Activated CD8-positive, alpha-beta memory T cell treated with anti-CD3 and anti-CD28 coated beads for 36 hours (primary cell): ENCODE measurements around the gene THEM5. TPM values are rescaled to one million over a fixed set of nuclear protein-coding genes. Genes with fewer than 3 reads are reported as not detected.
"Not testable (repeated sequence)": the region's sequence is repeated elsewhere in the genome, so short reads cannot be mapped to it uniquely, and the experiment has no call there.

Experiments
- CTCF ChIA-PET: fragments of 350-600 bp; sonication (Branson Sonifier 250); formaldehyde crosslinking; loops from one replicate; lab custom pipeline; 2021; ENCODE audit warnings: antibody characterized with exemption; lab: Charles Lee
- POLR2A ChIA-PET: fragments of 350-600 bp; sonication (Branson Sonifier 250); formaldehyde crosslinking; loops from one replicate; lab custom pipeline; 2021; ENCODE audit warnings: antibody characterized with exemption; lab: Charles Lee
- total RNA-seq, 2 experiments: library from RNA; stranded (reverse); gene quantifications; one replicate each; pipeline ENCODE4 v1.2.3, GENCODE V29; 2021

The THEM5 gene
- total RNA-seq, 2 experiments from 2014 or later = not detected

GRCh38 chr1:151871284-151872030, 17.9 kb upstream of the THEM5 start:
- POLR2A ChIA-PET = interaction anchor here (0.6 kb wide), 1 partner anchor 635 kb away, joined by 3 read pairs; no protein-coding TSS in a partner anchor
- CTCF ChIA-PET = interaction anchor here (0.7 to 1.4 kb wide), 2 partner anchors 25 to 140 kb away, joined by 5 read pairs; no protein-coding TSS in a partner anchor

- POLR2A ChIA-PET = interaction anchor here (0.7 kb wide), 1 partner anchor 28 kb away, joined by 3 read pairs; no protein-coding TSS in a partner anchor
These were observed 15.0 kb upstream of the THEM5 start for GRCh38 chr1:151868486-151868885.

GRCh38 chr1:151867765-151868411, 14.4 kb upstream of the THEM5 start:
- POLR2A ChIA-PET = no interaction called here
- CTCF ChIA-PET = no interaction called here

More at GRCh38 chr1:151868486-151868885, 15.0 kb upstream of the THEM5 start:
- CTCF ChIA-PET = no interaction called here

GRCh38 chr1:151867321-151867720, 13.8 kb upstream of the THEM5 start:
- ChIA-PET CTCF (no interaction called here), POLR2A (no interaction called here)

GRCh38 chr1:151864411-151864810, 10.9 kb upstream of the THEM5 start:
- POLR2A ChIA-PET = no interaction called here
- CTCF ChIA-PET = no interaction called here

- CTCF ChIA-PET = no interaction called here
- POLR2A ChIA-PET = no interaction called here
These were observed 9.1 kb upstream of the THEM5 start for GRCh38 chr1:151862604-151863003.

- POLR2A ChIA-PET = no interaction called here
- CTCF ChIA-PET = no interaction called here
These were observed 7.1 kb upstream of the THEM5 start for GRCh38 chr1:151860504-151861187.

GRCh38 chr1:151859891-151860293, 6.4 kb upstream of the THEM5 start:
- CTCF ChIA-PET = no interaction called here
- POLR2A ChIA-PET = no interaction called here

GRCh38 chr1:151858886-151859665, 5.6 kb upstream of the THEM5 start:
- POLR2A ChIA-PET = no interaction called here
- CTCF ChIA-PET = no interaction called here

GRCh38 chr1:151858030-151858746, 4.7 kb upstream of the THEM5 start:
- ChIA-PET POLR2A (no interaction called here), CTCF (interaction anchor here (0.6 to 1.5 kb wide), 3 partner anchors 10 to 74 kb away, joined by 3 to 5 read pairs (median 3); no protein-coding TSS in a partner anchor)

GRCh38 chr1:151855933-151856332, 2.4 kb upstream of the THEM5 start:
- ChIA-PET POLR2A (no interaction called here), CTCF (no interaction called here)

- CTCF ChIA-PET = not testable (repeated sequence)
These were observed 2.0 kb upstream of the THEM5 start for GRCh38 chr1:151855516-151855915.

GRCh38 chr1:151854658-151855057, 1.1 kb upstream of the THEM5 start:
- ChIA-PET CTCF (no interaction called here), POLR2A (interaction anchor here (0.7 kb wide), 1 partner anchor 84 kb away, joined by 3 read pairs; no protein-coding TSS in a partner anchor)

More at GRCh38 chr1:151855516-151855915, 2.0 kb upstream of the THEM5 start:
- POLR2A ChIA-PET = not testable (repeated sequence)

GRCh38 chr1:151852733-151853132, 779 bp downstream of the THEM5 start:
- CTCF ChIA-PET = no interaction called here

GRCh38 chr1:151851886-151852285, 1.6 kb downstream of the THEM5 start:
- POLR2A ChIA-PET = interaction anchor here (1.0 kb wide), 1 partner anchor 12 kb away, joined by 4 read pairs; the partner anchor contains the start of gene C2CD4D
- CTCF ChIA-PET = interaction anchor here (0.6 kb wide), 1 partner anchor 27 kb away, joined by 3 read pairs; no protein-coding TSS in a partner anchor

More at GRCh38 chr1:151852733-151853132, 779 bp downstream of the THEM5 start:
- POLR2A ChIA-PET = interaction anchor here (1.0 kb wide), 1 partner anchor 13 kb away, joined by 4 read pairs; the partner anchor contains the start of gene C2CD4D

GRCh38 chr1:151849871-151850270, 3.6 kb downstream of the THEM5 start:
- POLR2A ChIA-PET = no interaction called here
- CTCF ChIA-PET = interaction anchor here (1.9 kb wide), 1 partner anchor 13 kb away, joined by 5 read pairs; no protein-coding TSS in a partner anchor

- CTCF ChIA-PET = interaction anchor here (1.3 to 1.9 kb wide), 4 partner anchors 9 to 13 kb away, joined by 4 to 5 read pairs (median 4); partner anchors contain the start of gene C2CD4D
- POLR2A ChIA-PET = interaction anchor here (1.6 kb wide), 1 partner anchor 9 kb away, joined by 10 read pairs; the partner anchor contains the start of gene C2CD4D
These were observed 4.4 kb downstream of the THEM5 start for GRCh38 chr1:151849126-151849525.
